ENCODE data around the gene ZBED1.
"Not testable (repeated sequence)": the region's sequence is repeated elsewhere in the genome, so short reads cannot be mapped to it uniquely, and the experiment has no call there.

ZBED1 gene

DNA sequence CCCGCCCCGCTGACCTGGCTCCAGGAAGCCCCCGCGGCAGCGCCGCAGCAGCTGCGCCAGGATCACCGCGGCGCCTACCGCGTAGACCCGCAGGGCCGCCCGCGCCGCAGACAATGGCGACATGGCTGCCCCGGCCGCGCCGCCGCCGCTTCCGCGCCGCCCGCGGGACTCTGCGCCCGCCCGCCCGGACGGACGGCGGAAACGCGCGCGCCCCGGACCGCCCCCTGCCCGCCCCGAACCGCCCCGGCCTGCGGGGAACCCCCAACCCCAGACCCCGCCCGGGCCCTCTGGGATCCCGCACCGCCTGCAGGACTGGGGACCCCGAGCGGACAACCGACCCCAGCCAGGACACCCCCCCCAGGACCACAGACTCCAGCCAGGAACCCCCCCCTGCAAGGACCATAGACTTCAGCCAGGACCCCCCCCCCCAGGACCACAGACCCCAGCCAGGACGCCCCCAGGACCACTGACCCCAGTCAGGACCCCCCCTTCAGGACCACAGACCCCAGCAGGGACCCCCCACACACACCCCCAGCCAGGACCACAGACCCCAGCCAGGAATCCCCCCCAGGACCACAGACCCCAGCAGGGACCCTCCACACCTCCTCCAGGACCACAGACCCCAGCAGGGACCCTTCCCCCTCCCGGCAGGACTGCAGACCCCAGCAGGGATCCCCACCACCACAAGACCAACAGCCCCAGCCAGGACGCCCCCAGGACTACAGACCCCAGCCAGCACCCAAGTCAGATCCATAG is at the start of gene ZBED1, which contains the start of gene DHRSX:
Gene ZBED1, minus strand, starts transcription at position 174 of the 756 bp plus-strand sequence. CDS start 10,257 bp downstream, outside the sequence.
Gene DHRSX, minus strand, starts transcription at position 174 of the 756 bp plus-strand sequence. Its CDS starts 51 bp downstream, at position 123.
- no peak for DNase-seq (ENCODE audit: low read depth)

DNA sequence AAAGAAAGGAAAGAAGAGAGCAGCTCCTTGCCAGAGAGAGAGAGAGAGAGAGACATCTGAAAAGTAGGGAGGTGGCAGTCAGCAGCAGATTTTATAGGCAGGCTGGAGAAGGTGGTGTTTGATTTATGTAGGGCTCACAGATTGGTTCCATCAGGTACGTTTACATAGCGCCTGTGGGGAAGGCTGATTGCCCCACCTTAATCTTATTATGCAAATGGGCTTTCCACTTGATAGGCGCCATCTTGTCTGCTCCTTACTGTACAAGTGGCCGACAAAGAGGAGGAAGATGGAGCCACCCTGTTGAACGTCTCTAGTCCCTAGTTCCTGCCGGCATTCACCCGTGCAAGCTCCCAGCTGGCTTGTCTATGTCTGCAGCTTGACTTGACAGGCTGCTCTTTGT is 49.1 kb upstream of the ZBED1 start:
- DNase-seq (ENCODE audit: low read depth): no peak

- DNase-seq (ENCODE audit: low read depth): no peak
These were observed 48.1 kb upstream of the ZBED1 start for GRCh38 chrX:2548711-2549423.

DNA sequence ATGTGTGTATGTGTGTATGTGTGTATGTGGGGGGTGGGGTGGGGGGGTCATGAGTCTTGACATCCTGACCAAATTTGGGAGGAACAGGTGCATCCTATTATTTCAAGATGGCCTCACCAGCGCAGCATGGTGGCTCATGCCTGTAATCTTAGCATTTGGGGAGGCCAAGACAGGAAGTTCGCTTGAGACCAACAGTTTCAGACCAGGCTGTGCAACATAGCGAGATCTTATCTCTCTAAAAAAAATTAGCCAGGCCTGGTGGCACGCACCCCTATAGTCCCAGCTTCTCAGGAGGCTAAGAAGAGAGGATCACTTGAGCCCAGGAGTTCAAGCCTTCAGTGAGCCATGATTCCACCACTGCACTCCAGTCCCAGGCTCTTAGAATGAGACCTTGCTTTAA is 47.0 kb upstream of the ZBED1 start:
- no peak for DNase-seq (ENCODE audit: low read depth)

DNA sequence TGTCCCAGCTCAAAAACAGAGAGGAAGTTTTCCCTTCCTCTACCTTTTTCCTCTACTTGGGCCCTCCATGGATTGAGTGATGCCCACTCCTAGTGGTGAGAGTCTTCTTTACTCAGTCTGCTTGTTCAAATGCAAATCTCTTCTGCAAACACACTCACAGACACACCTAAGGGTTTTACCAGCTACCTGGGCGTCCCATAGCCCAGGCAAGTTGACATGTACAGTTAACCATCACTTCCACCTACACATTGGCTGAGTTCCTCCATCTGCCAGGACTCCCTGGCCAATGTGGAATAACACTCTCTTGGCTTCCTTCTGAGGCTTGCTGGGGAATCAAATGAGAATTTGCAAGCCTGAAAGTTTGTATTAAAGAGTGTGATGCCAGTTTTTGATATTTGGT is 45.7 kb upstream of the ZBED1 start:
- DNase-seq (ENCODE audit: low read depth): no peak

GRCh38 chrX:2545144-2545543 is 44.4 kb upstream of the ZBED1 start:
- DNase-seq (ENCODE audit: low read depth): no peak

GRCh38 chrX:2542826-2543521 is 42.2 kb upstream of the ZBED1 start:
- DNase-seq (ENCODE audit: low read depth): no peak

DNA sequence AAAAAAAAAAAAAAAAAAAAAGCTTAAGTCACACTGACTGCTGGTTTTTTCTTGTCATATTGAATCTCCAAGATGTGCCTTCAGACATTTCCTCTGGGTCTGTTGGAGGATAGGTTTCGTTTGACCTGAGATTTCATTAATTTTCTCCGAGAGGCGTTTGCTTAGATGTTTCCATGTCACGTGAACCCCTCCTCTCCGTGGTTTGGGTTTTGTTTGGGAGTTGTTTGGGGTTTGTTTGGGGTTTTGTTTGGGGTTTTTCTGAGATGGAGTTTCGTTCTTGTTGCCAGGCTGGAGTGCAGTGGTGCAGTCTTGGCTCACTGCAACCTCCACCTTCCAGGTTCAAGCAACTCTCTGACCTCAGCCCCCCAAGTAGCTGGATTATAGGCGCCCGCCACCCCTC is 40.8 kb upstream of the ZBED1 start:
- no peak for DNase-seq (ENCODE audit: low read depth)

- DNase-seq (ENCODE audit: low read depth): no peak
These were observed 39.7 kb upstream of the ZBED1 start for GRCh38 chrX:2540426-2540947.

GRCh38 chrX:2539586-2539985 is 38.8 kb upstream of the ZBED1 start:
- DNase-seq (ENCODE audit: low read depth): no peak

DNA sequence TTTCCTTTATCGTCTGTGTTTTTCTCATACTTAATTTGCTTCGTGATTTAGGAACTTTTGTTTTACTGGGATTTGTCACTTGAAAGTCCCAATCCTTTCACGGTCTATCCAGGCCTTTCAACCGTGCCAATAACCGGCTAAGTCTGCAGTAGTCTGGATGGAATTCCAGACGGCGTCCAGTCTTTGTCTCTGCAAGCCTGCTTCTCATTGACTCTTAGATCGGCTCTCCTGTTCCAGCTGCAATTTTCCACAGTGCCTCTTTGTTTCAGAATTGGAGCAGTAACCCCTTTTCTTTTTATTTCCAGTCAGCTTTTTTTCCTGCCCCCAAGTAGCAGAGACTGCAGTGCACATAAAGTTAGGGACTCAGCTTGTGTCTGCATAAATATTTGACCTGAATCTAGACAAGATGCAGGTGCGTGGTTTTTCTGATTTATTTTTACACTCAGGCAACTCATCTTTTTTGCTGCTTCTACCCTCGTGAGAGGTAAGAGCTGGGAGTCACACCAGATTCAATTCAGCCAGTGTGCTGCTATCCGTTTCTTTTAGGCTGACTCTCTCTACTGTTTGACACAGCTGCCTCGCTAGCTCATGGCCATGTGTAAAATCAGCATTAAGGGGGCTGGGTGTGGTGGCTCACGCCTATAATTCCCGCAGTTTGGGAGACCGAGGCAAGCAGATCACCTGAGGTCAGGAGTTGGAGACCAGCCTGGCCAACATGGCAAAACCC is 37.4 kb upstream of the ZBED1 start:
- DNase-seq (ENCODE audit: low read depth): no peak

- DNase-seq (ENCODE audit: low read depth): no peak
These were observed 36.2 kb upstream of the ZBED1 start for GRCh38 chrX:2536974-2537373.

DNA sequence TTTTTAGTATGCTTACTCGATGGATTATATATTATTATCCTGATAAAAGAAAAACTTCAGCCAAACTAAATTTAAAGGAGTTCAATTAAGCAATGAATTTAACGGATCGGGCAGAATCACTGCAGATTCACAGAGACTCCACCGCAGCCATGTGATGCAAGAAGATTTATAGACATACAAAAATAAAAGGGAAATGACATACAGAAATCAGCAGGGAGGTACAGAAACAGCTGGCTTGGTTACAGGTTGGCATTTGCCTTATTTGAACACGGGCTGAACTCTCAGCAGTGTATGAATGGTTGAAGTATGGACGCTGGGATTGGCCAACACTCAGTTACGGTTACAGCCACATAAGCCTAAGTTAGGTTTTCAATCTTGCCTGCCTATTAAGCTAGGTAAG is 35.4 kb upstream of the ZBED1 start:
- DNase-seq (ENCODE audit: low read depth): no peak

DNA sequence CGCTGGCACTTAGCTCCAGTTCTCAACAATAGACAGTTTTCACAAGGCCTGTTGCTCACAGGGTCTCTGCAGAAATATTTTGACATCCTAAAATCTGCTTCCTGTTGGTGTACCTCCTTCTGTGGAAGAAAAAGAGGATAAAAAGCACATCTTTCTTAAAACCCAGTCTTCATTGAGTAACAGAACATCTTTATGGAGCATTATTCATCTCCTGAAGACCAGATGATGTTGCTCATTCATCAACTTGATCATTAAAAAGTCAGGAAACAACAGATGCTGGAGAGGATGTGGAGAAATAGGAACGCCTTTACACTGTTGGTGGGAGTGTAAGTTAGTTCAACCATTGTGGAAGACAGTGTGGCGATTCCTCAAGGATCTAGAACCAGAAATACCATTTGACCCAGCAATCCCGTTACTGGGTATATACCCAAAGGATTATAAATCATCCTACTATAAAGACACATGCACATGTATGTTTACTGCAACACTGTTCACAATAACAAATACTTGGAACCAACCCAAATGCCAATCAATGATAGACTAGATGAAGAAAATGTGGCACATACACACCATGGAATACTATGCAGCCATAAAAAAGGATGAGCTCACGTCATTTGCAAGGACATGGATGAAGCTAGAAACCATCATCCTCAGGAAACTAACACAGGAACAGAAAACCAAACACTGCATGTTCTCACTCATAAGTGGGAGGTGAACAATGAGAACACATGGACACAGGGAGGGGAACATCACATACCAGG is 33.7 kb upstream of the ZBED1 start:
- DNase-seq (ENCODE audit: low read depth): not testable (repeated sequence)

- no peak for DNase-seq (ENCODE audit: low read depth)
These were observed 32.6 kb upstream of the ZBED1 start for GRCh38 chrX:2533424-2533823.

DNA sequence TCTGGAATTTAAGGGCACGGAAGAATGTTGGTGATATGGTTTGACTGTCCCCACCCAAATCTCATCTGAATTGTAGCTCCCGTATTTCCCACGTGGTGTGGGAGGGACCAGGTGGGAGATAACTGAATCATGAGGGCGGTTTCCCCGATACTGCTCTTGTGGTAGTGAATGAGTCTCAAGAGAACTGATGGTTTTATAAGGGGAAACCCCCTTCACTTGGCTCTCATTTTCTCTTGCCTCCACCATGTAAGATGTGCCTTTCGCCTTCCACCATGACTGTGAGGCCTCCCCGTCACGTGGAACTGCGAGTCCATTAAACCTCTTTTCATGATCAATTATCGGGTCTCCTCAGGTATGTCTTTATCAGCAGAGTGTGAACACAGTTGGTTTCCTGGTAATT is 25.6 kb upstream of the ZBED1 start:
- no peak for DNase-seq (ENCODE audit: low read depth)

DNA sequence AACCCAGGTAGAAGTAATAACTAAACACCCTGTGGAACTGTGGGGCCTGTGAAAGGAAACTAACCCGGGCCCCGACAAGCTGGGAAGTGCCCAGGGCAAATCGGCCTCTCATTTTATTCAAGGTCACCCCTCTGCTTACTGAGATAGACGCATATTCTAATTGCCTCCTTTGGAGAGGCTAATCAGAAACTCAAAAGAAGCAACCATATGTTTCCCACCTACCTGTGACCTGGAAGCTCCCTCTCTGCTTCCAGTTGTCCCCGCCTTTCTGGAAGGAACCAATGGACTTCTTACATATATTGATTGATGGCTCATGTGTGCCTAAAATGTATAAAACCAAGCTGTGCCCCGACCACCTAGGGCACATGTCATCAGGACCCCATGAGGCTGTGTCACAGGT is 23.1 kb upstream of the ZBED1 start:
- no peak for DNase-seq (ENCODE audit: low read depth)

- DNase-seq (ENCODE audit: low read depth): no peak
These were observed 21.2 kb upstream of the ZBED1 start for GRCh38 chrX:2521927-2522386.

GRCh38 chrX:2521092-2521926 is 20.5 kb upstream of the ZBED1 start:
- DNase-seq (ENCODE audit: low read depth): no peak

DNA sequence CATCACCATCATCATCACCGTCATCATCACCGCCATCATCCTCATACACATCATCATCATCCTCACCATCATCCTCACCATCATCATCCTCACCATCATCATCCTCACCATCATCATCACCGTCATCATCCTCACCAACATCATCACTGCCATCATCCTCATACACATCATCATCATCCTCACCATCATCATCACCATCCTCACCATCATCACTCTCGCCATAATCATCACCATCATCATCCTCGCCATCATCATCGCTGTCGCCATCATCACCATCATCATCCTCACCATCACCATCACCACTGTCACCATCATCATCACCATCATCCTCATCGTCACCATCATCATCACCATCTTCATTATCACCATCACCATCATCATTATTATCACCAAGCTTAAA is 19.8 kb upstream of the ZBED1 start:
- DNase-seq (ENCODE audit: low read depth): no peak
